Mesodermal cell (in vitro differentiated cells): ENCODE measurements around the gene GP1BB.

ENCODE experiments used
- H3K27ac ChIP-seq: 2 replicates; pipeline ENCODE4 v1.7.0; 2013; ENCODE audit warnings: mild to moderate bottlenecking, low read depth, low read length, moderate library complexity; ENCODE audit not compliant: severe bottlenecking
- H3K36me3 ChIP-seq: 2 replicates; pipeline ENCODE4 v1.7.1; 2013; ENCODE audit warnings: mild to moderate bottlenecking, low read length, moderate library complexity; ENCODE audit not compliant: control insufficient read depth, insufficient read depth
- H3K4me1 ChIP-seq: one replicate; pipeline ENCODE4 v1.7.1; 2013; ENCODE audit warnings: mild to moderate bottlenecking, low read length; ENCODE audit not compliant: insufficient read depth, control insufficient read depth, poor library complexity, severe bottlenecking
- H3K4me3 ChIP-seq: 2 replicates; pipeline ENCODE4 v1.7.0; 2013; ENCODE audit warnings: low read length, control low read depth, mild to moderate bottlenecking; ENCODE audit not compliant: insufficient read depth, poor library complexity, severe bottlenecking; ENCODE audit errors: extremely low read depth
- H3K9me3 ChIP-seq: 2 replicates; pipeline ENCODE4 v1.7.1; 2013; ENCODE audit warnings: mild to moderate bottlenecking, low read length, moderate library complexity; ENCODE audit not compliant: control insufficient read depth
- WGBS, 2 experiments: methylation state at CpG; one replicate each; pipeline ENCODE4 v1.1.5; 2013; ENCODE audit warnings: missing lambda C conversion rate in 2 of 2; ENCODE audit not compliant: insufficient coverage in 2 of 2; 5-methylcytosine and 5-hydroxymethylcytosine counted together

Gene GP1BB

GRCh38 chr22:19745155-19746101, 22.1 kb downstream of the GP1BB start:
- Histone ChIP-seq H3K4me1 (peaks cover 31% of the 10 kb centered on the region), H3K36me3 (no peaks in the 10 kb centered on the region), H3K9me3 (no peaks in the 10 kb centered on the region), H3K27ac (no peak overlapping the region), H3K4me3 (no peak overlapping the region)
- WGBS, 2 experiments, result 76% methylated on average over 23 to 24 of the region's 24 CpGs

GRCh38 chr22:19746726-19747125, 23.4 kb downstream of the GP1BB start:
- H3K36me3 ChIP-seq, result no peaks in the 10 kb centered on the region
- peaks cover 42% of the 10 kb centered on the region for H3K4me1 ChIP-seq
- no peak overlapping the region for H3K27ac ChIP-seq
- H3K9me3 ChIP-seq, result no peaks in the 10 kb centered on the region
- H3K4me3 ChIP-seq, result no peak overlapping the region
- 90 to 99% methylated on average over 10 to 13 of the region's 13 CpGs for WGBS, 2 experiments

- Histone ChIP-seq H3K27ac (no peak overlapping the region), H3K9me3 (no peaks in the 10 kb centered on the region), H3K4me1 (peaks cover 42% of the 10 kb centered on the region), H3K4me3 (no peak overlapping the region), H3K36me3 (no peaks in the 10 kb centered on the region)
- 80 to 92% methylated on average over 7 to 8 of the region's 12 CpGs for WGBS, 2 experiments
Observed at GRCh38 chr22:19747551-19747950, 24.2 kb downstream of the GP1BB start.

- Histone ChIP-seq H3K27ac (no peak overlapping the region), H3K9me3 (no peaks in the 10 kb centered on the region), H3K4me3 (no peak overlapping the region), H3K4me1 (peaks cover 42% of the 10 kb centered on the region), H3K36me3 (no peaks in the 10 kb centered on the region)
- 79 to 80% methylated on average over 2 to 3 of the region's 4 CpGs for WGBS, 2 experiments
Observed at GRCh38 chr22:19748139-19748538, 24.8 kb downstream of the GP1BB start.

- Histone ChIP-seq H3K36me3 (no peaks in the 10 kb centered on the region), H3K4me3 (no peak overlapping the region), H3K4me1 (peaks cover 42% of the 10 kb centered on the region), H3K9me3 (no peaks in the 10 kb centered on the region), H3K27ac (no peak overlapping the region)
- 84 to 87% methylated on average over 14 of the region's 15 CpGs for WGBS, 2 experiments
Observed at GRCh38 chr22:19748991-19749664, 25.8 kb downstream of the GP1BB start.

GRCh38 chr22:19749876-19750275, 26.5 kb downstream of the GP1BB start:
- WGBS, 2 experiments, result 95 to 99% methylated on average over 9 to 12 of the region's 12 CpGs
- no peaks in the 10 kb centered on the region for H3K36me3 ChIP-seq
- H3K27ac ChIP-seq, result no peak overlapping the region

GRCh38 chr22:19750507-19751490, 27.5 kb downstream of the GP1BB start:
- Histone ChIP-seq H3K36me3 (no peaks in the 10 kb centered on the region), H3K27ac (no peak overlapping the region), H3K4me1 (peaks cover 34% of the 10 kb centered on the region), H3K4me3 (no peak overlapping the region), H3K9me3 (no peaks in the 10 kb centered on the region)
- 77 to 78% methylated on average over 17 to 21 of the region's 27 CpGs for WGBS, 2 experiments

More at GRCh38 chr22:19749876-19750275, 26.5 kb downstream of the GP1BB start:
- H3K4me1 ChIP-seq, result peaks cover 42% of the 10 kb centered on the region
- H3K9me3 ChIP-seq, result no peaks in the 10 kb centered on the region
- H3K4me3 ChIP-seq, result no peak overlapping the region

GRCh38 chr22:19751497-19752245, 28.3 kb downstream of the GP1BB start:
- 86 to 89% methylated on average over 12 of the region's 14 CpGs for WGBS, 2 experiments
- no peaks in the 10 kb centered on the region for H3K9me3 ChIP-seq
- H3K36me3 ChIP-seq, result no peaks in the 10 kb centered on the region
- H3K27ac ChIP-seq, result no peak overlapping the region
- H3K4me1 ChIP-seq, result peaks cover 25% of the 10 kb centered on the region
- no peak overlapping the region for H3K4me3 ChIP-seq

GRCh38 chr22:19753090-19753842, 29.9 kb downstream of the GP1BB start:
- peaks cover 23% of the 10 kb centered on the region for H3K4me1 ChIP-seq
- 74 to 94% methylated on average over 7 to 9 of the region's 10 CpGs for WGBS, 2 experiments

More at GRCh38 chr22:19753090-19753842, 29.9 kb downstream of the GP1BB start:
- no peak overlapping the region for H3K27ac ChIP-seq
- no peaks in the 10 kb centered on the region for H3K9me3 ChIP-seq
- H3K4me3 ChIP-seq, result no peak overlapping the region
- no peaks in the 10 kb centered on the region for H3K36me3 ChIP-seq
